Activated CD4-positive, CD25-positive, alpha-beta regulatory T cell (primary cell): ENCODE results near the gene RRAS2.
"Not testable (repeated sequence)": the region's sequence is repeated elsewhere in the genome, so short reads cannot be mapped to it uniquely, and the experiment has no call there.

Source experiments
- DNase-seq, 4 experiments: peaks; one replicate each; lab custom pipeline; 2025; lab: John Stamatoyannopoulos, UW

Gene RRAS2

DNA sequence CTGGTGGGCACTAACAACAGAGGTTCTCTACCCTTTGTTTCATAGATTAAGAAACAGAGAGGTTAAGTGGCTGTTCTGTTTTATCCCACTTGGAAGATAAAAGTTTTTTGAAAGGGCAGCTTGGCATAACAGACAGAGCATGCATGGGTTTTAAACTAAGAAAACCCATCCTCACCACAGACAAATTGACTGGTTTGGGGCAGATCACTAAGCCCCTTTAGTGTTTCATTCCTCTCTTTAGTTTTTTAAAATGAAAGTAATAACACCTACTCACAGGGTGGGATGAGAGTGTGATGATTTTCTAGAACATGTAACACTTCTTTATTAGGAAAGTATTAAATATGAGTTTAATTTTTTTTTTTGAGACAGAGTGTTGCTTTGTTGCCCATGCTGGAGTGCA, 12.3 kb upstream of the RRAS2 start:
- no peak for DNase-seq

DNA sequence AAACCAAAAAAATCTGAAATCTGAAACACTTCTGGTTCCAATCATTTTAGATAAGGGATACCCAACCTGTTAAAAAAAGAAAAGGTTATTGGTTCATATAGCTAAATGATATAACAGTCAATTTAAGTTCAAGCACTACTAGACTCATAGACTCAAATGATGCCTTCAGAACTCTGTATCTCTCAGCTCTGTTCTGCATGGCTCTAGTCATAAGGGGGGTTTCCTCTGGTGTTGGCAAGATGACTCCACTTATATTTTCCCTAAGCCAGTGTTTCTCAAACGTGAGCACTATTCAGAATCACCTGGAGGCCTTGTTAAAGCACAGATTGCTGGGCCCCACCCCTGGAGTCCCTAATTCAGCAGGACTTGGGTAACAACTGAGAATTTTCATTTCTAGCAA, 11.5 kb upstream of the RRAS2 start:
- DNase-seq, result no peak

DNA sequence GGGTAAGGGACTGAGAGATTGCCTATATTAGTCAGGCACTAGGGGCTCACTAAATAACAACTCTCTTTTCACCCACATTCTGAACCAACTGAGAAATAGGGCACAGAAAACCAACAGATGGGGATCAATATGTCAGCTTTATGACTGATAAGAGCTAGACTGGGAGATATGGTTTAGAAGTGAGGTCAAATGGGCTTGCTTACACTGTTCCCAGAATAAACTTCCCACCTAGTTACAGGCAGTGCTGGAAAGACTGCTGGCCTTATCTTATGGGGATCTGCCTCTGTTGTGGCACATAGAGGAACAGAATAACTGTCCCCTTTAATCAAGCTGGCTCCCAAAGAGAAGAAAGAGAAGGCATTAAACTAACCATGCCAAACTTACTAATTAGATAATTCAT, 10.6 kb upstream of the RRAS2 start:
- no peak for DNase-seq

DNA sequence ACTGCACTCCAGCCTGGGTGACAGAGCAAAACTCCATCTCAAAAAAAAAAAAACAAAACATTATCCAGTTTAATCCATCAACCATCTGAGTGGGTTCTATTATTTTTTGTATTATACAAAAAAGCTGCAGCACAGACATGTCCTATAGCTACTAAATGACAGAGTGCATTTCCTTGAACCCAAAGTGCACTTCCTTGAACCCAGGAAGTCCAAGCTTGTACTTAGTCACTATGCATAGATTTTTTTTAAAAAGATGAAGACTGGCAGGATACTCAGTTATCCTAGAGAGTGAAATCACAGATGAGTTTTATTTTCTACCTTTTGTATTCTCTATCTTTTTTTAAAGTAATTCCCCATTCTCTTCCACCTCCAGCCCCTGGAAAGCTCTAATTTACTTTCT, 8.0 kb upstream of the RRAS2 start:
- no peak for DNase-seq

DNA sequence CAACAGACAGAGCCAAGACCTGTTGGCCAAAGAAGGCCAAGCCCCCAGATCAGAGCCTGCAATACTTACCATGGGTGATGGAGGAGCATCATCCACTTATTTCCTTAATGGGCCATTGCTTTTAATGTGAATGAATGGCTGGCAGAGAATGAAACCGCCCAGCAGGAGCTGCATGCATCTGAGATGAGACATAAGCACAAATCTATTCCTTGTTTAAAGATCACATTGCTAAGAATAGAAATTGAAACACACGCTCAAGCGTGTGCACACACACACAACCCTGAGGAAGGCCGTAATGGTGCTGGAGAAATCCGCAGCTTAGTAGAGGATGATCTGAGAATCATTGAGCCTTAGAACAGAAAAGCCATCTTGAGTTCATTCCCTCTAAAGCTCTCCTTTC, 5.3 kb upstream of the RRAS2 start:
- no peak for DNase-seq

DNA sequence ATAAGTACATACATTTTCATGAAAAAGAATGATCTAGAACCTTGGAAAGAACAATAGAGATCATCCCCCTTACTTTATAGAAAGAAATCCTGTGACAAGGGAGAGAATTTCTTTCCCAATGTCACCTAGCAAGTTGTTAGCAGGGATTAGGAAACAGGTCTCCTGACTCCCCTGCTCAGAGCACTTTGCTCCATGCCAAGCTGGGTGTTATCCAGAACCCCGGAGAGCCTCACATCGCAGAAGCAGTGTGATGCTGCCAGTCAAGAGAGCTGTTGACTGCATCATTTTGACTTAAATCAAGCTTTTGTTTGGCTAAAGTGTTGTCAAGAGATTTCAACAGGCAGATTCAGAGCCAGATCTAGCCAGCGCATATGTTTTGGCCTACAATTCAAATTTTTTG, 3.6 kb upstream of the RRAS2 start:
- no peak for DNase-seq

DNA sequence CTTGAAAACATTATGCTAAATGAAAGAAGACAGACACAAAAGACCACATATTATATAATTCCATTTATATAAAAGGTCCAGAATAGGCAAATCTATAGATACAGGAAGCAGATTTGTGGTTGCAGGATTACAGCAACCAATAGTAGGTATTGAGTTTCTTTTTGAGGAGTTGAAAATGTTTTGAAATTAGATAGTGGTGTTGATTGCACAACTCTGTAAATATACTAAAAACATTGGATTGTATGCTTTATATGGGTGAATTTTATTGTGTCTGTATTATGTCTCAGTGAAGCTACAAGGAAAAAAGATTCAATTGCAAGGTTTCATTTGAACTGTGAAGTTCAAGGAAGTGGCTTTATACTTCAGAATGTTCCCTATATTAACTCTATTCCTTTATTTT, 3.0 kb upstream of the RRAS2 start:
- no peak for DNase-seq

DNA sequence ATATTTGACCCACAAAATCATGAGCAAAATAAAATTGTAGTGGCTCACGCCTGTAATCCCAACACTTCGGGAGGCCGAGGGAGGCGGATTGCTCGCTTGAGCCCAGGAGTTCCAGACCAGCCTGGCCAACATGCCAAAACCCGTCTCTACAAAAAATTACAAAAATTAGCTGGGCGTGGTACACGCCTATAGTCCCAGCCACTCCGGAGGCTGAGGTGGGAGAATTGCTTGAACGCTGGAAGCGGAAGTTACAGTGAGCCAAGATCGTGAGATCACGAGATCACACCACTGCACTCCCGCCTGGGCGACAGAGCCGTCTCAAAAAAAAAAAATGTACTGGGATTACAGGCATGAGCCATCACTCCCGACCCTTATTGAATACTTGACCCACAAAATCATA, 2.0 kb upstream of the RRAS2 start:
- no peak for DNase-seq

DNA sequence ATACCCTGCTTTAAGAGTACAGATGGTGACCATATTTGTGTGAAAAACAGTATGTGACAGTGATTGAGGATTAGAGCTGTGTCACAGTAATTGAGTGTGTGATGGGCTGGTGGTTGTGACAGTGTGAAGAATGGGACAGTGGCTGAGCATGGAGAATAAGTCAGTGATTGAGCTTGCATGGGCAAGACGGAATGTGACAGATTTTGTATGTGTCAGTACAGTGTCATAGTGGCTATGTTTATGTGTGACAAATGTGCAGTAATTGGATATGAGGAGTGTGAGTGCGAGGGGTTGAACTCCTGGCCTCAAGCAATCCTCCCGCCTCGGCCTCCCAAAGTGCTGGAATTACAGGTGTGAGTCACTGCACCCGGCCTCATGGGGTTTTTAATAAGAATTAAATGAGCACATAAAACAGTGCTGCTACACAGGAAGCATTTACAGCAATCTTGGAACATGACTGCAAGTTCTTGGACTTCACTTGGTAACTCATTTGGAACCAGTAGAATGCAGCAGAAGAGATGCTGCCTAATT, 583 bp upstream of the RRAS2 start:
- DNase-seq, result no peak

DNA sequence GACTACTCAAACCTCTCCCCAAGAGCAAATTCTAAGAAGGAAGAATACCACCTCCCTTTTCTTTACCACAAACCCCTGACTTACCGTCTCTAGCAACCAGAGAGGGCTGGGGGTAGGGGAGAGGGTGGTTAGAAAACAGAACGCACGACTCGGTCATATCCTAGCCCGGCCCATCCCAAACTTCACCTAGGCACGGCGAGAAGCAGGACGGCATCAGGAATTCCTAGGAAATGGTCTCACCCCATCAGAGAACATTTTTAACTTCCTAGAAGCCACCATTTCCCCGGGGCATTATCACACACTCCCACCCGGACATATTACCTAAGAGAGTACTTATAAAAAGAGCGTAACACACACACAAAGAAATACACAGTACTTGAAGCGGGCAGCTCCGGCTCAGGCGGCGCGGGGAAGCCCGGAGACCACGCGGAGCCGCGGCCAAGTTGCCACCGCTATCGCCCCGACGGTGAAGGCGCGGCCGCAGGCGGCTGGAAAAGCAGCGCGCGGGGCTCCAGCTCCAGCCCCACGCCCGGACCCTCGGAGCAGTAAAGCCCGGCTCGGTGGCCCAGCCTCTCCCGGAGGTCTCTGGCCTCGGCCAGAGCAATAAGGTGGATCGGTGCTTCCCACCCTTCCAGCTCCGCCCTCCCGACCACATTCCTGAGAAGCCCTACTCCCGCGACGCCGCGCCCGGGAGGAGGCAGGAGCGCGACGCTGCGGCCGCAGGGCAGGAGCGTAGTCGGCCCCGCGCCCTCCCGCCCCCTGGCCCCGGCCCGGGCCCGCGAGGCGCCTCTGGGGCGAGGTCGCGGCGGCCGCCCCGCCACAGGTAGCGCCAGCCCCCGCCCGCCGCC, 878 bp downstream of the RRAS2 start:
- peak in 1 of 4 experiments; percentile 2 for DNase-seq

DNA sequence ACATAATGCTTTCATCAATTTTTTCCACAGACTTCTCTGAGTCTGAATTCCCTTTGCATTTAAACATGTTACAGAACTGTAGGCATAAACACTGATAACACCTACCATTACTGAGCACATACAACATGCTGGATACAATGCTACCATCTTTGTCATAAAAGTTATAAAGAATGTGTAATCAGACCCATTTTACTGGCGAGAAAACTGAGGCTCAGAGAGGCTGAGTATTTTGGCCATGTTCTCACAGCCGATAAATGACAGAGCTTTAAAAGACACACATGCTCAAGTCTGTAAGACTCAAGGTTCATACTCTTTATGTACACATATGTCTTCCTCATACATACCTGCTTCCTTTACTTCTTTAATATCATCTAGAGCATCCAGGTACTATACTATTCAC, 2.6 kb downstream of the RRAS2 start:
- DNase-seq, result no peak

DNA sequence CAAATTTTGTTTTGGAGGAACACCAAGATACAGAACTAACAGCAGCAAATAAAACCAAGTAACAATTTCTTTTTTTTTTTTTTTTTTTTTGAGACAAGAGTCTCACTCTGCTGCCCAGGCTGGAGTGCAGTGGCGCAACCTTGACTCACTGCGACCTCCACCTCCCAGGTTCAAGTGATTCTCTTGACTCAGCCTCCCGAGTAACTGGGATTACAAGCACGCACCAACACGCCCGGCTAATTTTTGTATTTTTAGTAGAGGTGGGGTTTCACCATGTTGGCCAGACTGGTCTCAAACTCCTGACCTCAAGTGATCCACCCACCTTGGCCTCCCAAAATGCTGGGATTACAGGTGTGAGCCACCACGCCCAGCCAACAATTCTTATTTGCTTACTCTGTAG, 4.4 kb downstream of the RRAS2 start:
- DNase-seq, result not testable (repeated sequence)

DNA sequence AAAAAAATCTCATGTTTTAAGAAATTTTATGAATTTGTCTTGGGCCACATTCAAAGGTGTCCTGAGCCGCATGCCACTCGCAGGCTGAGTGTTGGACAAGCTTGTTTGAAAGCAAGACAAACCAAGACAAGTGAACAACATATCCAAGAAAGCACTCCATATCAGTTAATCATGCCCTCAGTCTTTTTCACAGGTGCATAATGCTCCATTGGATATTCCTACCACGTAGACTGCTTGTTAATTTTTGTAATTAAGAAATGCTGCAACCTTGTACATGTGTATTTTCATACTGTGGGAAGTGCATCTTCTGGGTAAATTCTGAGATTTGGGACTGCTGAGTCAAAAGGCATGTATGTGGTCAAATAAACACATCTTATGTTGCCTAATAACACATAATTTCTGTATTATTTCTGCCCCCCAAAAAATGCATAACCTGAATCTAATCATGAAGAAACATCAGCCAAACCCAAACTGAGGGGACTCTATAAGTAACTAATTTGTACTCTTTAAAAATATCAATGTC, 8.2 kb downstream of the RRAS2 start:
- no peak for DNase-seq

DNA sequence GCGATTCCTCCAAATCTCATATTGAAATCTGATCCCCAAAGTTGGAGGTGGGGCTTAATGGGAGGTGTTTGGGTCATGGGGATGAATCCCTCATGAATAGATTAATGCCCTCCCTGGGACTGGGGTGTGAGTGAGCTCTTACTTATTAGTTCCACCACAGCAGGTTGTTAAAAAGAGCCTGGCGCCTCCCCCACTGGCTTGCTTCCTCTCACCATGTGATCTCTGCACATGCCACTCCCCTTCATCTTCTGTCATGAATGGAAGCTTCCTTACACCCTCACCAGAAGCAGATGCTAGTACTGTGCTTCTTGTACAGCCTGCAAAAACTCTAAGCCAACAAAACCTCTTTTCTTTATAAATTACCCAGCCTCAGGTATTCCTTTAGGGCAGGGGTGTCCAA, 8.8 kb downstream of the RRAS2 start:
- no peak for DNase-seq

DNA sequence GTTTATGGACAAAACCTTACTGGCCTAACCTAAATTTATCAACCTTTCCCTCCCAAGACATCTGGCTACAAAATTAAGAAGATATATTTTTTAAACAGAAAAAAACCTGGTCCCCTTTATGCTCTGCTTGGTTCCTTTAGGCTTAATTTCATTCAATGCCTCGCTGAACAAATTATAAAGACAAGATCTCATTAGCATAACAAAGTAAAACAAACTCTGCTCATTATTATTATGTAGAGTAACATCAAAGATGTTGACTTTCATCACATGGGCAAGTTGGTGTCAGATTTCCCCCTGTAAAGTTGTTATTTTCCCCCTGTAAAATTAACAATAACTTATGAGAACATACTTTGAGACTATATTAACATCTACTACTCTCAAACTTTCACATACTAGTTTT, 11.0 kb downstream of the RRAS2 start:
- no peak for DNase-seq

DNA sequence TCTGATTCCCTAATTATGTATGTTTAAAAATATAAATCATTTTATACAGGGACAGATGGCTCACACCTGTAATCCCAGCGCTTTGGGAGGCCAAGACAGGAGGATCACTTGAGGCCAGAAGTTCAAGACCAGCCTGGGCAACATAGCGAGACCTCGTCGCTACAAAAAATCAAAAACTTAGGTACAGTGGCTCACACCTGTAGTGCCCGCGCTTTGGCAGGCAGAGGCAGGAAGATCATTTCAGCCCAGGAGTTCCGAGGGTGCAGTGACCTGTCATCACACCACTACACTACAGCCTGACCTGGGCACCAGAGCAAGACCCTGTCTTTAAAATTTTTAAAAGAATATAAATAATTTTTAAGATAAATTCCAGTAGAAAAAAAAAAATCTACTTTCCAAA, 11.5 kb downstream of the RRAS2 start:
- DNase-seq, result no peak

DNA sequence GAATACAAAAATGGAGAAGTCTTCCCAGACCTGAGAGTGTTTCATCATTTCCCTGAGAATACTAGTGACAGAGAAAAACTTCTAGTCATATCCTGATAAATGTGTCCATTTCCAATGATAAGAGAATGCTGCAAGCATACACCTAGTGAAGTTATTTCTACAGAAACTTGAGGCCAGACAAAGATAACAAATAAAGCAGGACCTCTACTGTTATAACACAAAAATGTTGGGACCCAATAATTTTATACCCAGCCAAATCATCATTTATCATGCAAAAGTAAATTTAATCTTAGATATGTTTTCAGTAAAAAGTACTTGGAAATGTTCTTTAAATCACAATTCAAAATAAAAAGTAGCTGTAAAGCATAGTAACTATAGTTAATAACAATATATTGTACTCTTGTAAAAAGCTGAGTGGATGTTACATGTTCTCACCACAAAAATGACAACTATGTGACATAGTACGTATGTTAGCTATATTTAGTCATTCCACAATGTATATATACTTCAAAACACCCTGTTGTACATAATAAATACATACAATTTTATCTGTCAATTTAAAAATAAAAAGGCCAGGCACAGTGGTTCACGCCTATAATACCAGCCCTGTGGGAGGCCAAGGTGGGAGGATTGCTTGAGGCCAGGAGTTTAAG, 12.6 kb downstream of the RRAS2 start:
- DNase-seq, result no peak

DNA sequence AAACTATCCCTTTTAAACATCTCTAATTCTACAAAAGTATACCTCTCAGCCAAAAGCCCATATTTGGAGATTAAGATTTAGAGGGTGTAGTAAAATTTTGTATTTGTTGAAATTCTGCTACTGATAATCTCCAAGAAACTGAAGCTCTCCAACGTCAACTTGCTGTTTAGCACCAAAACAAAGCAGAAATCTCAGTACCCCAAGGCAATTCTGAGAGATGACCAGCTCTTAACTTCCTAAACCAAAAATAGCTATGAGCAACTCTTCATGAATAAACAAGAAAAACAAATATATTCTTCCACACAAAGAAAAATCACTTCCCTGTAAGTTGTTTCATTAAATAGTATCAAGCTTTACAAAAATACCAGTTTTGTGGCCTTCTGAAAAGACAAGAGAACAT, 13.3 kb downstream of the RRAS2 start:
- no peak for DNase-seq

DNA sequence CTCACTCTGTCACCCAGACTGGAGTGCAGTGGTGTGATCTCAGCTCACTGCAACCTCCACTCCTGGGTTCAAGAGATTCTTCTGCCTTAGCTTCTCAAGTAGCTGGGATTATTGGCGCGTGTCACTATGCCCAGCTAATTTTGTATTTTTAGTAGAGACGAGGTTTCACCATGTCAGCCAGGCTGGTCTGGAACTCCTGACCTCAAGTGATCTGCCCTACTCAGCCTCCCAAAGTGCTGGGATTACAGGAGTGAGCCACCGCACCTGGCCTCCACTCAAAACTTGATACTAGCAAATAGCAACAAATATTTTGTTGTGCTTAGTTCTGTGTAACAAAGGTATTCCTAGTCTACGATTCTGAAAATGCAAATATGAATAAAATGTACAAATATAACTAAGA, 14.0 kb downstream of the RRAS2 start:
- not testable (repeated sequence) for DNase-seq

DNA sequence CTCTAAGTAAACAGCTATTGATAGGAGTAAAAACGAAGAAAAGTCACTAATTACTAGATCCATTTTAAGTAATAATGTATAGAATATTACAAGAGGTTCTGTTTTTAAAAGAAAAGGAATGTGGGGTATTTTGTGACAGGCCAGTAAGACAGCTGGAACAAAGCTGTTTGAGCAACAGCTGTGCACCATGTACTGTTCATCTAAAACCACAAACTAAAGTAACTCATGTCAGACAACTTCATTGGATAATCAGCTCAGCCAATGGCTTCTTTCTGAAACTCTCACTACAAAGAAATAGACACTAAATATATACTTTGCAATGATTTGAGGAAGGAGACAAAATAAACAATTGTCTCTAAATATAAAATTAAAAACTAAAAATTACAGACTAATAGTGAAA, 16.1 kb downstream of the RRAS2 start:
- DNase-seq, result no peak

DNA sequence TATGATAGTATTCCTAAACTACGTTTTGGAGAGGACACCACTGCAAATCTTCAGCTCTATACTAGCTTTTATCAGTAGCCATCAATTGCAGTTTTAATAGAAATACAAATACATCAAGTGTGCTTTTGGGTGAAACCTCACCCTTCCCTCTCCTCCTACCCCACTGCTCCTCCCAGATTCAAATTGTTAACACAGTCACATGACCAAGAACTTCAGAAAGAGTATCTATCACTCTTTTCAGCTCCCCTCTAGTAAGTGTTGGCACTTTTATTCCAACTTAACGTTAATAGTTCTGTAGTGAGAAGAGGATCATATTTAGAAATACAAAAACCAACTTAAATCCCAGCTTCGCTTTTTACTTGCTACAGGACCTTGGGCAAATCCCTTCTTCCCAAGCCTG, 17.0 kb downstream of the RRAS2 start:
- DNase-seq, result no peak

DNA sequence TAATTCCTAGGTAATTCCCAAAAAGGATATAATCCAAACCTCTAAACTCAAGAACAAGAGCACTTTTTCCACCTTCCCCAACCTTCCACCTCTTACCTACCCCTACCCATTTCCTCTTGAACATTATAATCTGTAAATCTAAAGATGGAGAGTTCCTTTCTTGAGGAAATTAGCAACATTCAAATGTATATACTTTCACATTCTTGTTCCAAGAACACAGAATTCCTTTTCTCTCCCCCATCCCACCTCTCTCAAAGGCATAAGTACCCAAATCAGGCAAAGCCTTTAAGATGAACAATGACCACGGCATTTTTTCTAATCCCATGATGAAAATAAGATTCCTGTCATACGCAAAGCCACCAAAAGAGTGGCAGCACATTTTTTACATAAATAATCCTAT, 18.3 kb downstream of the RRAS2 start:
- DNase-seq, result no peak

DNA sequence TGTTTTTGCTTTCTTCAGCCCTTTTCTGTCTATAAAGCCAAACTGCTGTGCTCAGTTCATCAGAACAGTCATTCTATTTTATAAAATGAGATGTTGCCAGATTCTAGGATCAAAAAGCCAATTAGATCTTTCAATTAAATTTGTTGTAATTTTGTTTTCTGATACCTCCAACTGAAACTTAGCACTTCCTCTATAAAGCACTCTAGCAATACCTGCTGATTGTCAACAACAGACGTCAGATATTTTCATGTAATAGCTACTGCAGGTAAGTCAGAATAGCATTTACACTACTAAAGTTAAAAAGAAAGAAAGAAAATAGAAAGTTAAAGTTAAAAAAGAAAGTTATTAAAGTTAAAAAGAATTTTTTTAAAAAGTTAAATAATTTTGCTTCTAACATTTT, 19.6 kb downstream of the RRAS2 start:
- DNase-seq, result no peak
